Measurements from ENCODE around the gene ARHGEF28.

DNA sequence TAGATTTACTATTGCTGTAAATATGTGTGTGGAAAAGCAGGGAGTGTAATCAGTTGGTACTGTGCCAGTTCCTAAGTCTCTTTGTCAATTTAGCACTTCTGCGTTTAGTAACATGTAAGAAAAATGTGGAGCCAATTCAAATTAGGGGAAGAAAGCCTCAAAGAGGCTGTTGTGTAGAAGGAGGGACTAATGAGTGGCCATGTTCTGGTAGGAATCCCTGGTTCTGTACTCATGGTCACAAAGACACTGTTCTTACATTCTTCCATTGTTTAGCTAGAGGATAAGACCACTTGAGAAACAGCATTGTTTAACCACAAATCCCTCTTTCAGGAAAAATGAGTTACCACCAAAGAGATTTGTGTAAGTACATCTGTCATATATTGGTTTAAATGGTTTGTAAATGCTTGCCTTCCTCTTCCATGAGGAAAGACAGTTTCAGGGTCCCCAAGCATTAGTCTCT lies 14.9 kb downstream of the ARHGEF28 start:
- no peak for TF ChIP-seq POLR2A (IDR thresholded peaks at IDR 0.05)
- TF ChIP-seq, protein P1, sequence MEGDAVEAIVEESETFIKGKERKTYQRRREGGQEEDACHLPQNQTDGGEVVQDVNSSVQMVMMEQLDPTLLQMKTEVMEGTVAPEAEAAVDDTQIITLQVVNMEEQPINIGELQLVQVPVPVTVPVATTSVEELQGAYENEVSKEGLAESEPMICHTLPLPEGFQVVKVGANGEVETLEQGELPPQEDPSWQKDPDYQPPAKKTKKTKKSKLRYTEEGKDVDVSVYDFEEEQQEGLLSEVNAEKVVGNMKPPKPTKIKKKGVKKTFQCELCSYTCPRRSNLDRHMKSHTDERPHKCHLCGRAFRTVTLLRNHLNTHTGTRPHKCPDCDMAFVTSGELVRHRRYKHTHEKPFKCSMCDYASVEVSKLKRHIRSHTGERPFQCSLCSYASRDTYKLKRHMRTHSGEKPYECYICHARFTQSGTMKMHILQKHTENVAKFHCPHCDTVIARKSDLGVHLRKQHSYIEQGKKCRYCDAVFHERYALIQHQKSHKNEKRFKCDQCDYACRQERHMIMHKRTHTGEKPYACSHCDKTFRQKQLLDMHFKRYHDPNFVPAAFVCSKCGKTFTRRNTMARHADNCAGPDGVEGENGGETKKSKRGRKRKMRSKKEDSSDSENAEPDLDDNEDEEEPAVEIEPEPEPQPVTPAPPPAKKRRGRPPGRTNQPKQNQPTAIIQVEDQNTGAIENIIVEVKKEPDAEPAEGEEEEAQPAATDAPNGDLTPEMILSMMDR (IDR thresholded peaks at IDR 0.05): no peak
